Measurements from ENCODE around the gene SNHG17.

GRCh38 chr20:38466983-38467382 lies 31.9 kb upstream of the SNHG17 start:
- TF ChIP-seq, protein P1, sequence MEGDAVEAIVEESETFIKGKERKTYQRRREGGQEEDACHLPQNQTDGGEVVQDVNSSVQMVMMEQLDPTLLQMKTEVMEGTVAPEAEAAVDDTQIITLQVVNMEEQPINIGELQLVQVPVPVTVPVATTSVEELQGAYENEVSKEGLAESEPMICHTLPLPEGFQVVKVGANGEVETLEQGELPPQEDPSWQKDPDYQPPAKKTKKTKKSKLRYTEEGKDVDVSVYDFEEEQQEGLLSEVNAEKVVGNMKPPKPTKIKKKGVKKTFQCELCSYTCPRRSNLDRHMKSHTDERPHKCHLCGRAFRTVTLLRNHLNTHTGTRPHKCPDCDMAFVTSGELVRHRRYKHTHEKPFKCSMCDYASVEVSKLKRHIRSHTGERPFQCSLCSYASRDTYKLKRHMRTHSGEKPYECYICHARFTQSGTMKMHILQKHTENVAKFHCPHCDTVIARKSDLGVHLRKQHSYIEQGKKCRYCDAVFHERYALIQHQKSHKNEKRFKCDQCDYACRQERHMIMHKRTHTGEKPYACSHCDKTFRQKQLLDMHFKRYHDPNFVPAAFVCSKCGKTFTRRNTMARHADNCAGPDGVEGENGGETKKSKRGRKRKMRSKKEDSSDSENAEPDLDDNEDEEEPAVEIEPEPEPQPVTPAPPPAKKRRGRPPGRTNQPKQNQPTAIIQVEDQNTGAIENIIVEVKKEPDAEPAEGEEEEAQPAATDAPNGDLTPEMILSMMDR (IDR thresholded peaks at IDR 0.05 in 8 of 11, conservative IDR thresholded peaks at IDR 0.05 in 3 of 11) = no peak
- TF ChIP-seq POLR2A (IDR thresholded peaks at IDR 0.05) (no peak), POLR2AphosphoS5 (IDR thresholded peaks at IDR 0.05) (no peak)
